Embryonic facial prominence (tissue), 1 donor: ENCODE data around the gene ALDH6A1.

Experiments
- DNase-seq: peaks from one replicate; pipeline ENCODE4 v3.0.0-alpha.2; 2016; ENCODE audit errors: extremely low spot score

Gene ALDH6A1

DNA sequence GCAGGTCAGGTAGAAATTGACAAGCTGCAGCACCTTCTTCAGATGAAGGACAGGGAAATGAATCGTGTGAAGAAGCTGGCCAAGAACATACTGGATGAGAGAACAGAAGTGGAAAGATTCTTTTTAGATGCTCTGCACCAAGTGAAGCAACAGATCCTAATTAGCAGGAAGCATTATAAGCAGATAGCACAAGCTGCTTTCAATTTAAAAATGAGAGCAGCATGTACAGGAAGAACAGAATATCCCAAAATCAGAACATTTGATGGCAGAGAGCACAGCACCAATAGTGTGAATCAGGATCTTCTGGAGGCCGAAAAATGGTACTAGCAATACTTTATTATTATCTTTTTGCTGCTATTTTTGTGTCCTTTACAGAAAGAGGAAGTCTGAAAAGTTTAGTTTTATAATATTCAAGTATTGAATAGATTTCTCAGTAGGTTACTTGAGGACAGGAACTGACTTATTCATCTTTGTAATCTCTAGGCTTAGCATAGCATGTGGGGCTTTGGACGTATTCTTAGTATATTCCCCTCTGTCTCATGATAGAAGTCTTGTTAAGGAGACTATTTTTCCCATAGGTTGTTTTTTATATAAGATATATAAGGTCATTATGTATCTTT lies 34.3 kb downstream of the ALDH6A1 start:
- DNase-seq = no peak

DNA sequence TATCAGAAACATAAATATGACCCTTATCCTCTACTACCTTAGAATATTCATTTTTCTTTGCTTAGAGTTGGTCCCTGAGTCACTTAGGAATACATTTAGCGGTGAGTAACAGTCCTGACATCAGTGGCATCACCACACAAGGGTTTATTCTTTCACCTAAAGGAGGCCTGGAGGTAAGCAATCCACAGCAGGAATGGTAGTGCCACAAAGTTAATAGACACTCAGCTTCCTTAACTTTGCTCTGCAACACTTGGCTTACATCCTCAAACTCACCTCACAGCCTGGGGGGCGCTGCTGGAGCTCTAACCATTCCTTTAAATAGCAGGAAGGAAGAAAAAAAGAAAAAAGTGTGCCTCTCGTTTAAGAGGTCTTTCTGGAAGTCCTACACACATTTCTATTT lies 36.0 kb downstream of the ALDH6A1 start:
- DNase-seq = no peak

GRCh38 chr14:74045522-74045921 lies 38.7 kb downstream of the ALDH6A1 start:
- DNase-seq = no peak

- no peak for DNase-seq
Observed at GRCh38 chr14:74042296-74042695, 42.0 kb downstream of the ALDH6A1 start.

DNA sequence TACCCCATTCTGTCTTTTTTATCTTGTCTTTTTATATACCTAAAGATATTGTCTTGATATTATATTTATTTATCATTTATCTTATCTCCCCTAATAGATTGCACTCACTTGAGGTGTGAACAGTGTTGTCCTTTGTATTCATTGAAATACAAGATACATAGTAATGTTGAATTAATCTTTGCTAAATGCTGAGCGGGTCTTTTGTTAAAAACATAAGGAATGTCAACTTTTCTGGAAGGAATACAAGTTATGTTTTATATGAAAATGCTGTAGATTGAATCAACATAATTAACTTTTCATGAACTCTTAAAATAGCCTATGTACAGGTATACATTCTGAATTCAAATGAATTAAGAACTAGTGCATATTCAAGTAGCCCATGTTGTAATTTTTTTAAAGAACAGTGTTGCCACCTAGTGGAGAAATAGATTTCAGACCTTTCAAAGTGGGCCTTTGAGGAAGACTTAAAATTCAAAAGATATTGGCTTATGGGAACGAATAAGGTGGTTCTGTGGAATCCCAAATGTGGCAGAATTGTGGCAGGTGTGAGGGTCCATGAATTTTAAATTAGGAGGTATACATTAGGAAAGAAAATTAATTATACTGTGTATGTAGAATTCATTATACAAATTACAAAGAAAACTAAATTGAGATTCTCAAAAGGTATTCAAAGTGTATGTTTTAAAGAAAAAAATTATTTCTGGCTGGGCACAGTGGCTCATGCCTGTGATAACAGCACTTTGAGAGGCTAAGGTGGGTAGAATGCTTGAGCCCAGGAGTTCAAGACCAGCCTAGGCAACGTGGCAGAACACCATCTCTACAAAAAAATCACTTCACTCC lies 46.0 kb downstream of the ALDH6A1 start:
- peak; percentile 22 for DNase-seq

DNA sequence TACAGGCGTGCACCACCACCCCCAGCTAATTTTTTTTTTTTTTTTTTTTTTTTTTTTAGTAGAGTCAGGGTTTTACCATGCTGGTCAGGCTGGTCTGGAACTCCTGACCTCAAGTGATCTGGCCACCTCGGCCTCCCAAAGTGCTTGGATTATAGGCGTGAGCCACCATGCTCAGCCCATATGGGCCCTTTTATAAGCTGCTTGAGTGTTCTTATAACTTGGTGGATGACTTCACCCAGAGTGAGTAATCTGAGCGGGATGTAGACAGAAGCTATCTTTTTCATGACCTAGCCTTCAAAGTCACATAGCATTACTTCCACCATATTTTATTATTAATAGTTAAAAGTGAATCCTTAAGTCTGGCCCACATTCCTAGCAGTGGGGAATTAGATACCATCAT lies 48.7 kb downstream of the ALDH6A1 start:
- DNase-seq = no peak

DNA sequence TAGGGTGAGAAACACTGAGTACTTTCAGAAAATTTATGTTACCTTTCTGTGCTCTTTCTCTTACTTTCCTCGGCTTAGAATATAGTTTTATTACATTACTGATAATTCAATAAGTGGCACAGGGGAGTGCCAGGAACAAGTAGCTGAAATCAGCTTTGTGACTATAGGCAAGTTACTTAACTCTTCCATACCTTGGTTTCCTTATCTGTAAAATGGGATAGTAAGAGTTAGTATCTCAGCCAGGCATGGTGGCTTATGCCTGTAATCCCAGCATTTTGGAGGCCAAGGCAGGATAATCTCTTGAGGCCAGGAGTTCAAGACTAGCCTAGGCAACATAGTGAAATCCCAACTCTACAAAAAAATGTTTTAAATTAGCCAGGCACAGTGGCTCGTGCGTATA lies 49.7 kb downstream of the ALDH6A1 start:
- DNase-seq = no peak

DNA sequence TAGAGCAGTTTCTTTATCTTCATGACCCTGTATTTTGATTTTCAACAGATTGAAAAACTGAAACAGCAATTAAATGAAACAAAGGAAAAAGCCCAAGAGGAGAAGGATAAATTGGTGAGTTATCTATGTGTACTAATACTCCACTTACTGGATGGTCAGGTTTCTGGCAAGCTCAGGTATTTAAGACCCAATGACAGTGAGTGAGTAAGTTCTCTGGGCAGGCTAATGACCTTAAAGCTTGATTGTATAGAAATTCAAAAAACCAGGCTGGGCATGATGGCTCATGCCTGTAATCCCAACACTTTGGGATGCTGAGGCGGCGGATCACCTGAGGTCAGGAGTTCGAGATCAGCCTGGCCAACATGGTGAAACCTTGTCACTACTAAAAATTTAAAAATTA lies 55.1 kb downstream of the ALDH6A1 start:
- no peak for DNase-seq

- DNase-seq = no peak
Observed at GRCh38 chr14:74022346-74022745, 61.9 kb downstream of the ALDH6A1 start.

- DNase-seq = no peak
Observed at GRCh38 chr14:74019408-74020137, 64.7 kb downstream of the ALDH6A1 start.

- DNase-seq = peak; percentile 69
Observed at GRCh38 chr14:74018586-74019407, 65.5 kb downstream of the ALDH6A1 start, which contains the start of the genes BBOF1 and ENTPD5. Gene BBOF1, plus strand, starts transcription at chr14:74019349. Its CDS starts 130 bp downstream, at chr14:74019479. Gene ENTPD5, minus strand, starts transcription at chr14:74019288. Its CDS starts 31,186 bp downstream, at chr14:73988102.

- DNase-seq = peak; percentile 19
Observed at GRCh38 chr14:74018174-74018585, 66.1 kb downstream of the ALDH6A1 start.

DNA sequence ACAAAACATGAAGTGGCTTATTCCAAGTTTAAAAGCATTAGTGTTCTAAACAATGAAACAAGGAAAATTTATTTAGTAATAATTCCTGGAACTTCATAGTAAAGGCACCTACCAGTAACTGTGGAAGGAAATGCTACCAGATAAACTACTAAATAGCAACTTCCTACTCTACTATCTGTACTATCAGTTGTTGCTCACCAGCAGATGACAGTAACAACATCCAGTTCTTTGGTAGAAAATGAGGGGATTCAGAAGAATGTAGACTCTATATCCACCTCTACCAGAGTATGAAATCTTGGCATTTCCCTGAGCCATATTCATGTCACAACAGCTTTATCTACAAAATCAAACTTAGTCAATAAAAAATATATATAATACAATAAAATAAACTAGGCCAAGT lies 68.3 kb downstream of the ALDH6A1 start:
- DNase-seq = no peak

- DNase-seq = no peak
Observed at GRCh38 chr14:74015176-74015575, 69.1 kb downstream of the ALDH6A1 start.

GRCh38 chr14:74014299-74014698 lies 70.0 kb downstream of the ALDH6A1 start:
- no peak for DNase-seq

GRCh38 chr14:74008843-74009499 lies 75.3 kb downstream of the ALDH6A1 start:
- no peak for DNase-seq
